Effector memory CD8-positive, alpha-beta T cell (primary cell): Measurements from ENCODE around the gene MEA1.
A peak's percentile ranks its signal among the peaks of the same experiment; 100 is the strongest.
"Not testable (repeated sequence)": the region's sequence is repeated elsewhere in the genome, so short reads cannot be mapped to it uniquely, and the experiment has no call there.

Experiments
- ATAC-seq: fragments of 150-1000 bp; cut with Tn5 transposase; replicated peaks from 2 replicates; pipeline ENCODE4 v1.10.0; 2021; ENCODE audit warnings: mild to moderate bottlenecking, moderate library complexity
- DNase-seq, 3 experiments: peaks; one replicate each; pipeline ENCODE4 v3.0.0; 2021
- H3K27ac Mint-ChIP-seq, 2 donors: one replicate each; pipeline ENCODE4 v1.8.0; 2022; ENCODE audit warnings: mild to moderate bottlenecking in 2 of 2, mixed read lengths in 2 of 2, moderate library complexity in 2 of 2
- H3K27me3 Mint-ChIP-seq, 2 donors: one replicate each; pipeline ENCODE4 v1.8.0; 2022; ENCODE audit warnings: mixed read lengths in 2 of 2
- H3K36me3 Mint-ChIP-seq: one replicate; pipeline ENCODE4 v1.8.0; 2022; ENCODE audit warnings: mild to moderate bottlenecking, moderate library complexity, mixed read lengths; ENCODE audit not compliant: insufficient read depth
- H3K4me1 Mint-ChIP-seq, 2 donors: one replicate each; pipeline ENCODE4 v1.8.0; 2022; ENCODE audit warnings: low read depth in 2 of 2, mixed read lengths in 2 of 2
- H3K4me3 Mint-ChIP-seq, 2 donors: one replicate each; pipeline ENCODE4 v1.8.0; 2022; ENCODE audit warnings: mild to moderate bottlenecking in 2 of 2, mixed read lengths in 2 of 2, moderate library complexity in 2 of 2
- H3K9me3 Mint-ChIP-seq, 2 donors: one replicate each; pipeline ENCODE4 v1.8.0; 2022; ENCODE audit warnings: mixed read lengths in 2 of 2

MEA1 gene

GRCh38 chr6:43013097-43013842 lies 476 bp downstream of the MEA1 start:
- Mint-ChIP-seq H3K27me3 (no peaks in the 10 kb centered on the region), H3K4me3 (peak overlapping the region; percentile 90 to 95), H3K36me3 (peaks cover 21% of the 10 kb centered on the region), H3K4me1 (peaks cover 42 to 54% of the 10 kb centered on the region in 2 donors), H3K27ac (peak overlapping the region; percentile 94 to 97), H3K9me3 (no peaks in the 10 kb centered on the region)
- DNase-seq = peak in 1 of 3 experiments; percentile 3
- peak; percentile 21 for ATAC-seq

GRCh38 chr6:43012364-43012763 lies 1.4 kb downstream of the MEA1 start:
- Mint-ChIP-seq H3K4me3 (peak overlapping the region; percentile 90 to 95), H3K4me1 (peaks cover 42 to 46% of the 10 kb centered on the region in 2 donors), H3K9me3 (no peaks in the 10 kb centered on the region), H3K27me3 (no peaks in the 10 kb centered on the region), H3K27ac (peak overlapping the region; percentile 94 to 97), H3K36me3 (peaks cover 21% of the 10 kb centered on the region)
- DNase-seq (no peak), ATAC-seq (no peak)

DNA sequence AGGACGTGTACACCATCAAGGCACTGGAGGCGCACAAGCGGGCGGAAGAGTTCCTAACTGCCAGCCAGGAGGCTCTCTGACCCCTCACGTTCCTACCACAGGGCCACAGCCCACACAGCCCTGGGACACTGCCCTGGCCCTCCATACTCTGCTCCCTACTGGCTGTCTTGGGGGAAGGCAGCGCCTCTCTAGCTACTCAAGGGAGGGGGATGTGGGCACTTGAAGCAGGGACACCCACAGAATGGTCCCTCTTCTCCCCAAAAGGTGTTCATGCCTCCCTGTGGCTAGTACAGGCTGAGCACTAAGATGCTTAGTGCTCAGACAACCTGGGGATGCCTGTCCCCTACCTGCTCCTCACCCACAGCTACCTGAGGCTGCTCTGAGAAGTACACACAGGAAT lies 2.5 kb downstream of the MEA1 start:
- Mint-ChIP-seq H3K27ac (peak overlapping the region; percentile 22 to 41), H3K4me3 (no peak overlapping the region), H3K27me3 (no peaks in the 10 kb centered on the region), H3K36me3 (peaks cover 23% of the 10 kb centered on the region), H3K4me1 (peaks cover 34 to 39% of the 10 kb centered on the region in 2 donors), H3K9me3 (no peaks in the 10 kb centered on the region)
- no peak for ATAC-seq
- no peak for DNase-seq

DNA sequence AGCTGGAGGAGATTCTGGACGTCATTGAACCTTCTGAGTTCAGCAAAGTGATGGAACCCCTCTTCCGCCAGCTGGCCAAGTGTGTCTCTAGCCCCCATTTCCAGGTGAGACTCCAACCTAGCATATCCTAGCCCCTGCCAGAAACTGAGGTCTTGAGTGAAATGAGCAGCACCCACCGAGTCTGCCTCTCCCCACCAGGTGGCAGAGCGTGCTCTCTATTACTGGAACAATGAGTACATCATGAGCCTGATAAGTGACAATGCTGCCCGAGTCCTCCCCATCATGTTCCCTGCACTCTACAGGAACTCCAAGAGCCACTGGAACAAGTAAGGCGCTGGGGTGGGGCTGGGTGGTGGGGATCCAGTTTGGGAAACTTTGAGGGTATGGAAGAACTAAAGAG lies 4.6 kb downstream of the MEA1 start:
- DNase-seq = peak in 1 of 3 experiments; percentile 36
- Mint-ChIP-seq H3K27me3 (no peaks in the 10 kb centered on the region), H3K9me3 (no peaks in the 10 kb centered on the region), H3K36me3 (peaks cover 31% of the 10 kb centered on the region), H3K27ac (no peak overlapping the region), H3K4me3 (no peak overlapping the region), H3K4me1 (peaks cover 26% of the 10 kb centered on the region in 2 donors)
- ATAC-seq = no peak

GRCh38 chr6:43007126-43007525 lies 6.6 kb downstream of the MEA1 start:
- no peak for ATAC-seq
- no peaks in the 10 kb centered on the region for H3K9me3 Mint-ChIP-seq
- no peak overlapping the region for H3K4me3 Mint-ChIP-seq
- H3K4me1 Mint-ChIP-seq = peaks cover 6 to 8% of the 10 kb centered on the region in 2 donors
- H3K27ac Mint-ChIP-seq = no peak overlapping the region
- DNase-seq = no peak
- peaks cover 29% of the 10 kb centered on the region for H3K36me3 Mint-ChIP-seq
- no peaks in the 10 kb centered on the region for H3K27me3 Mint-ChIP-seq

- Mint-ChIP-seq H3K27me3 (no peaks in the 10 kb centered on the region), H3K4me1 (peaks cover 0 to 2% of the 10 kb centered on the region in 2 donors), H3K27ac (peak overlapping the region in 1 of 2 donors; percentile 78), H3K36me3 (peaks cover 29% of the 10 kb centered on the region), H3K9me3 (no peaks in the 10 kb centered on the region), H3K4me3 (no peak overlapping the region)
- no peak for DNase-seq
- ATAC-seq = no peak
Measured at GRCh38 chr6:43006251-43006650, 7.5 kb downstream of the MEA1 start.

GRCh38 chr6:43005844-43006243 lies 7.9 kb downstream of the MEA1 start:
- Mint-ChIP-seq H3K36me3 (peaks cover 32% of the 10 kb centered on the region), H3K4me3 (no peak overlapping the region), H3K27ac (peak overlapping the region in 1 of 2 donors; percentile 78), H3K4me1 (peaks cover 0 to 2% of the 10 kb centered on the region in 2 donors), H3K27me3 (no peaks in the 10 kb centered on the region), H3K9me3 (no peaks in the 10 kb centered on the region)
- no peak for ATAC-seq
- DNase-seq = no peak

GRCh38 chr6:43001843-43002242 lies 11.9 kb downstream of the MEA1 start:
- Mint-ChIP-seq H3K4me1 (peaks cover 0 to 6% of the 10 kb centered on the region in 2 donors), H3K36me3 (peaks cover 25% of the 10 kb centered on the region)

DNA sequence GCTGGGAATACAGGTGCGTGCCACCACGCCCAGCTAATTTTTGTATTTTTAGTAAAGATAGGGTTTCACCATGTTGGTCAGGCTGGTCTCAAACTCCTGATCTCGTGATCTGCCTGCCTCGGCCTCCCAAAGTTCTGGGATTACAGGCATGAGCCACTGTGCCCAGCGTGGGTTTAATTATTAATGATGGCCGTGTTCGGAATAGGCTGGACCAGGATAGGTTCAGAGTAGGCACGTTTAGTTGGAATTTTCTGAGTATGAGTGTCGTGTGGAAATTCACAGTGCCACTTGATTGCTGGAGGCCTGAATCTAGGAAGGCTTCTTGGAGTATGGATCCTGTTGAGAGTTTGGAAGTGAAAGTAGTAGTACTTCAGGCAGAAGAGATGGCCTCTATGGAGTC lies 15.5 kb downstream of the MEA1 start:
- H3K36me3 Mint-ChIP-seq = peaks cover 24% of the 10 kb centered on the region
- not testable (repeated sequence) for H3K27me3 Mint-ChIP-seq, ATAC-seq, H3K4me1 Mint-ChIP-seq, H3K27ac Mint-ChIP-seq, H3K4me3 Mint-ChIP-seq, H3K9me3 Mint-ChIP-seq, DNase-seq

More at GRCh38 chr6:43001843-43002242, 11.9 kb downstream of the MEA1 start:
- DNase-seq (no peak), ATAC-seq (no peak)
- no peaks in the 10 kb centered on the region for H3K9me3 Mint-ChIP-seq
- no peak overlapping the region for H3K27ac Mint-ChIP-seq
- H3K27me3 Mint-ChIP-seq = no peaks in the 10 kb centered on the region
- H3K4me3 Mint-ChIP-seq = no peak overlapping the region

GRCh38 chr6:42996513-42996912 lies 17.2 kb downstream of the MEA1 start:
- Mint-ChIP-seq H3K4me1 (peaks cover 0 to 5% of the 10 kb centered on the region in 2 donors), H3K27me3 (no peaks in the 10 kb centered on the region), H3K27ac (peak overlapping the region in 1 of 2 donors; percentile 47), H3K4me3 (no peak overlapping the region), H3K36me3 (peaks cover 18% of the 10 kb centered on the region), H3K9me3 (no peaks in the 10 kb centered on the region)
- DNase-seq (no peak), ATAC-seq (no peak)

GRCh38 chr6:42993445-42993844 lies 20.3 kb downstream of the MEA1 start:
- no peak for ATAC-seq
- Mint-ChIP-seq H3K27ac (peak overlapping the region in 1 of 2 donors; percentile 67), H3K4me3 (no peak overlapping the region), H3K4me1 (peaks cover 6 to 9% of the 10 kb centered on the region in 2 donors), H3K9me3 (no peaks in the 10 kb centered on the region), H3K27me3 (no peaks in the 10 kb centered on the region), H3K36me3 (peaks cover 26% of the 10 kb centered on the region)
- no peak for DNase-seq

- H3K9me3 Mint-ChIP-seq = no peaks in the 10 kb centered on the region
- no peak overlapping the region for H3K4me3 Mint-ChIP-seq
- peaks cover 35 to 41% of the 10 kb centered on the region in 2 donors for H3K4me1 Mint-ChIP-seq
- H3K27me3 Mint-ChIP-seq = no peaks in the 10 kb centered on the region
- no peak overlapping the region for H3K27ac Mint-ChIP-seq
- H3K36me3 Mint-ChIP-seq = peaks cover 31% of the 10 kb centered on the region
- DNase-seq = no peak
- no peak for ATAC-seq
Measured at GRCh38 chr6:42989923-42990322, 23.8 kb downstream of the MEA1 start.

DNA sequence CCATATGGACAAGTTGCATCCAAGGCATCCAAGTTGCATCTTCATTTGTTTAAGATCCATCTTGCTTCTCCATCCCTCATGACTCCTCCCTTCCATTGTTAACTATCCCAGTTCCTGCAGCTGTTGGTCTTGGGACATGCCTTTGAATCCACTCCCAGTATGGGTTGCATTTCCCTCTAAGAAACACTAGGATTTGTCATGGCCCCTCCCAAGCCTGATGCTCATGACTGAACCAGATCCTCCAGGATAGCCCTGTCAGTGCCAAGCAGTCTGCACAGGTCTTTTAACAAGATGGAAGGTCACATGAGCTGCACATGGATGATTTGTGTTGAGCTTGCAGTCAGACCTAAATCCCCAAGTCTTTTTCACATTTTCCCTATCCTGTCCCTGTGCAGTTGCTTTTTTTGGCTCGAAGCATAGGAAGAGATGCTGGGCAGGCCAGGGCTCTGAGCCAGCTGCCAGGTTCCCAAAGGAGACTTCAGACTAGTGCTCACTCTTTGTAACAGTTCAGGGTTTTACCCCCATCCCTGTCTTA lies 25.2 kb downstream of the MEA1 start:
- Mint-ChIP-seq H3K27me3 (no peaks in the 10 kb centered on the region), H3K4me1 (peaks cover 43 to 51% of the 10 kb centered on the region in 2 donors), H3K27ac (peak overlapping the region; percentile 32 to 63), H3K9me3 (no peaks in the 10 kb centered on the region), H3K36me3 (peaks cover 29% of the 10 kb centered on the region), H3K4me3 (no peak overlapping the region)
- ATAC-seq (no peak), DNase-seq (no peak)
